HG03571 (cell line): ENCODE data around the gene CNNM4.

Experiments
- ATAC-seq: cut with Tn5 transposase; IDR thresholded peaks from one replicate; pipeline ENCODE4 v1.9.1; 2021; ENCODE audit not compliant: unreplicated experiment

CNNM4 gene

GRCh38 chr2:96760036-96760985 is at the start of gene CNNM4:
CNNM4 (plus strand) TSS chr2:96760902; CDS start chr2:96761000, 98 bp downstream.
- peak; percentile 74 for ATAC-seq

GRCh38 chr2:96710985-96711384 is 49.7 kb upstream of the CNNM4 start:
- no peak for ATAC-seq

GRCh38 chr2:96715658-96716057 is 45.0 kb upstream of the CNNM4 start:
- no peak for ATAC-seq

DNA sequence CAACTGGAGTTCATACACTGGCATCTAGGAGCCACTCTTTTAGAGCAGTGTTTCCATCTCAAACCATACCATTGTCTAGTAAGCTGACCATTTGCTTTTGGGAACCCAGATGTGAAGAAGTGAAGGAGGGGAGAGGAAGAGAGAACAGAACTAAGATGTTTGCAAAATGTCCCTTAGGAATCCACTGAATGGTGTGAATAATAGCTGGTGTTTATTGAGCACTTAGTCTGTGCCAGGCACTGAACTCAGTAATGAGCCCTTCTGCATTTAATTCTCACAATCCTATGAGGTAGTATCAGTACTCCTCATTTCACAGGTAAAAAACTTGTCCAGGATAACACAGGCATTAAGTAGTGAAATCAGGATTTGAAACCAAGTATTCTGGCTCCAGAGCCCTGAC is 44.3 kb upstream of the CNNM4 start:
- ATAC-seq, result no peak

GRCh38 chr2:96726131-96726530 is 34.6 kb upstream of the CNNM4 start:
- ATAC-seq, result no peak

DNA sequence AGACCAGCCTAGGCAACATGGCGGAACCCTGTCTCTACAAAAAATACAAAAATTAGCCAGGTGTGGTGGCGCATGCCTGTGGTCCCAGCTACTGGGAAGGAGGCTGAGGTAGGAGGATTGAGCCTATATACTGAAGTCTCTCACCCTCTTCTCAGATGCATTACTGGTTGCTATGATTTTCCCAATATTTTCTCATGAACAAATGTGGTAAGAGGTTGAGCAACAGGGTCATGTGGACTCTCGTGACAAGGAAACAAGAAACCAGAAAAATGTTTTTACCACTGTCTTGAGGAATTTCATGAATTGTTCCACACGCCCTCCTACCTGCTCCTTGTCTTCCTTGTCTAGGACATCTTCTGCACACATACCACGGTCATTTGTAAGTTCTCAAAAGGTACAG is 33.3 kb upstream of the CNNM4 start:
- ATAC-seq, result no peak

GRCh38 chr2:96729748-96730147 is 31.0 kb upstream of the CNNM4 start:
- no peak for ATAC-seq

DNA sequence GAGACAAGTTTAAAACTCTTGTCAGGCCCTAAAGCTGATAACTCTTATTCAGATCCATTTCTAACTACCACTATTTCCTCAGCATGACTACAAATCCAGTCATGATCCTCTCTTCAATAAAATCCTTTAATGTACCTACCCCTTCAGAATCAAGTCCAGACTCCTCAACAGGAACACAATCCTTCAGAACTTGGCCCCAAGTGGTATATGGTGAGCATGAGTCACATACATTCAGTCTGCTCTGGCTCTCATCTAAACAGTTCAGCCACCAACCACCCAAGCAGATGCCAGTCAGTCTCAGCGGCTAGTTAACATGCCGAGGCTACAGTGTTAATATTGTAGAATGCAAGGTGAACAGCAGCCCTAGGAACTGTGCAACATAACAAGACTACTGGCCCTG is 30.5 kb upstream of the CNNM4 start:
- no peak for ATAC-seq

DNA sequence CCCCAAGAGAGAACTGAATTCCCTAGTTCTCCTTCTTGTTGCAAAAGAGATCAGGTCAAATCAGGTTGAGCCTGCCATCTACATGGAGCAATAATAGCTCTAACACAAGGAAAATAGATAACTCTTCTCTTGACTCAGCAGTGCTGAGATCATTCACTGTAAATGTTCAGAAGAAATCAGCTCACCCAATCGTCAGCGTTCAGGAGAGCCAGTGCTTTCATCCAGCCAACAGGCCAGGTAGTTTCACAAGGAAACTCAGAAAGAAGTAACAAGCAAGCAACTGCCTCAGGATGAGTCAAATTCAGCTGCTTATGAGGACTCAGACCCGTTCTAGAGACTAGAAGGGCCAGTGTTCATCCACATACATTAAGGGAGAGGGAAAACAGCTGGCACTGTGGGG is 26.8 kb upstream of the CNNM4 start:
- ATAC-seq, result no peak

GRCh38 chr2:96734880-96735583 is 25.7 kb upstream of the CNNM4 start:
- no peak for ATAC-seq

DNA sequence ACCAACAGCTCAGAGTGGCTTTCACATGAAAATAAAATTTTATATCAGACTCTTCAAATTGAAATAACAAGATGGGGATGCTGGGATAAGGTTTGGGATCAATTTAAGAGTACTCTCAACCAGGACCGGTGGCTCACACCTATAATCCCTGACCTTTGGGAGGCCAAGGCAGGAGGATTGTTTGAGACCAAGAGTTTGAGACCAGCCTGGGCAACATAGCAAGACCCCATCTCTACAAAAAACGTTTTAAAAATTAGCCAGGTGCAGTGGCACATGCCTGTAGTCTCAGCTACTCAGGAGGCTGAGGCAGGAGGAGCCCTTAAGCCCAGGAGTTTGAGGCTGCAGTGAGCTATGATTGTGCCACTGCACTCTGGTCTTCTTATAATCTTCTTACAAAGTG is 23.5 kb upstream of the CNNM4 start:
- no peak for ATAC-seq

DNA sequence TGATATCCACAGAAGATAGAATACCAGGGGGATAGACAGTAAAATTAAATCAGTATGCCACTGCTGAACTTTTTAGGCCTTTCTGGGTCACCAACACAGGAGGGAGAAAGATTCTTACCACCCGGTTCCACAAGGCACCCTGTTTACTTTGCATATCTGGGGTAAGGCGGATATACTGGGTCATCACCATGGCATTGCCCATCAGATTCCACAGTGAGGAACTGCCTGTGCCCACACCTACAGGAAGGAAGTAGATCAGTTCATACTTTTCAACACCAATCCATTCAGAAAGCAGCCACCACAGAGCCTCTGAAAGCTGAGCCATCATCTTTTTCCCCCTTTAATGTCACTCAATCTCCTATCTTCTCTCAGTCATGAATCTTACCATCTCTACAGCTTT is 22.9 kb upstream of the CNNM4 start:
- ATAC-seq, result no peak

- ATAC-seq, result no peak
These were observed 21.5 kb upstream of the CNNM4 start for GRCh38 chr2:96739076-96739632.

- ATAC-seq, result peak; percentile 97
These were observed 20.9 kb upstream of the CNNM4 start, which contains the start of gene LMAN2L for GRCh38 chr2:96739633-96740428. LMAN2L (minus strand) TSS chr2:96740064; CDS start chr2:96740040, 24 bp downstream.

DNA sequence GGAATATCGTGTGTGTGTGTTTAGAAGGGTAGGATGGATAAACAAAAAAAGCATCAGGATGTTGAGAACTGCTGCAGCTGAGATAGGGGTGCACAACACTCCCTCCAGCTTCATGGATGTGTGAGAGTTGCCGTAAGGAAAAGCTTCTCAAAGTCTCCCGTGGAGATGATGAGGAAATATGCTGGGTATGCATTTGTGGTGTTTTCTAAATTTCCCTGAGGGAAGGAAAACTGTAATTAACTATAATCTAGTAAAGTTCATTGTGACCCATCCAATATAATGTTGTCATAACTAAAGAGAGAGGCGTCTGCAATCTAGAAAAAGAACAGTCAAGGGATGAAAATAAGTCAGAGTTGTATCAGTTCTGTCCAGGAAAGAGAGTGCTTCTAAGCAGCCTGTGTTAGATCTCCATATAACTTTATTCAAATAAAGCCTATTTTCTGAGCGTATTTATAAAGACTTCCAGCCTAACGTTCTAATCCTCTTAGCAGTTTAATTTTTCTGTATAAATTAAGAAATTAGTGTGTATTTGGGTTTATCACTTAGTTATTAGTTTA is 13.6 kb upstream of the CNNM4 start:
- ATAC-seq, result no peak

- no peak for ATAC-seq
These were observed 8.9 kb upstream of the CNNM4 start for GRCh38 chr2:96751800-96752199.

- no peak for ATAC-seq
These were observed 6.9 kb upstream of the CNNM4 start for GRCh38 chr2:96753661-96754282.

DNA sequence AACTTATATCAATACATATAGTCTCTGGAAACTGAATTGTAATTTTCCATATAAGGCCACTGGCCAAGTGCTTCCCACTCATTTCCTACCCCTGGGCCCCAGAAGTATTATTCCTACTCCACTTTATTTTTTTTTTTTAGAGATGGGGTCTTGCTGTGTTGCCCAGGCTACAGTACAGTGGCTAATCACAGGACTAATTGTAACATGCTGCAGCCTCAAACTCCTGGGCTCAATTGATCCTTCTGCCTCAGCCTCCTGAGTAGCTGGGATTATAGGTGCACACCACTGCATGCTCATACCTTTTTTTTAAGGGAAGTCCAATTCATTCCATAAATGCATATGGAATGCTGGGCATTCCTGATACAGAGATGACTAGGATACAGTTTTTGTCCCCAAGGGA is 6.4 kb upstream of the CNNM4 start:
- no peak for ATAC-seq

DNA sequence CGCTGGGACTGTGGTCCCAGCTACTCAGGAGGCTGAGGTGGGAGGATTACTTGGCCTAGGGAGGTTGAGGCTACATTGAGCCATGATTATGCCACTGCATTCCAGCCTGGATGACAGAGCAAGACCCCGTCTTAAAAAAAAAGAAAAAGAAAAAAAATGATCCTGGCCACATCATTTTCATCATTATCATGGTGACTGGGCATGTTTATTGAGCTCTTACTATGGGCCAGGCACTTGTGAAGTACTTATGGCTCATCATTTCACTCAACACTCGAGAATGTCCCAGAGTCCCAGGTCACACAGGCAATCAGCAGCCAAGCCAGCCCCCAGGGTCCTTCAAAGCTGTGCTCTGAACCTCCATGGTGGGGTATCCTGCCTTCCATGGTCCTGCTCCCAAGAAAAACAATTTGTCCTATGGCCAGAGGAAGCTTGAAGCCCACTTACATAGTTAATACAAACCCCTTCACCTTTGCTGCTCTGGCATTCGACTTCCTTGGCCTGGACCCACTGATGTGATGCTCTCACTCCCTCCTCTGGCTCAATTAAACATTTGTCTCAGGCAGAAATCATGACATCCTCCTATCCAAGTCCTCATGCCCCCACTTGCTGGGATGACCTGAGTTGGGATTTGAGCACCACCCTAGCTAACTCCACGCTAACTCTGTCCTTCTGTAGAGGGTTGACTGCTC is 3.8 kb upstream of the CNNM4 start:
- ATAC-seq, result no peak

- ATAC-seq, result no peak
These were observed 3.2 kb upstream of the CNNM4 start for GRCh38 chr2:96757477-96757860.
